NAMALWA (cell line): ENCODE measurements around the gene TNFAIP8L1.

Source experiments
- DNase-seq: peaks from one replicate; pipeline ENCODE4 v3.0.0-alpha.2; 2015; ENCODE audit warnings: low spot score

TNFAIP8L1 gene

DNA sequence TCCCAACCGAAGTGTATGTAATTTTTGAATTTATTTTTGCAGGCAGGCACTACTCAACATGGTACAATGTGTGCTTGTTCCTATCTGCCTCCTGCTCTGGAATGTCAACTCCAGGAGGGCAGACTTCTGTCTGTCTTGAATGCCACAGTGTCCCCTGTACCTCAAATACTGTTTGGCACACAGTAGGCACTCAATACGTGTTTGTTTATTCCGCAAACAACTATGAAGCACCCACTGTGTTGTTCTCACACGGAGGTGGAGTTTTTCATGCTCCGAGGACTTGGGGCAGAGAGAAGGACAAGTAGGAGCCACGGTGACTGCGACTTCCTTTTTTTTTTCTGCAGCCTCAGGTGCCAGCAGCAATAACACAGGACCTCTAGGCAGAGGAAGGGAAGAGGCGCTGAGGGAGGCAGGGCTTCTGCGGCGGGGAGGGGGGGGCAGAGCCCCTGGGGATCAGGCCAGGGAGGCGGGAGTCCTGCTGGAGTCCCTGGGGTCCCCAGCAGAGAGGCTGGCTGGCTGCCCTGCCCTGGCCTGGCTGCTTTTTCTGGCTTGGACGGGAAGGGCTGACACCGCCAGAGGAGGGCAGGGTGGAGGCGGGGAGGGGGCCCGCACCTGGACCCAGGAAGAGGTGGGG is 29.3 kb upstream of the TNFAIP8L1 start:
- DNase-seq, result peak; percentile 55

DNA sequence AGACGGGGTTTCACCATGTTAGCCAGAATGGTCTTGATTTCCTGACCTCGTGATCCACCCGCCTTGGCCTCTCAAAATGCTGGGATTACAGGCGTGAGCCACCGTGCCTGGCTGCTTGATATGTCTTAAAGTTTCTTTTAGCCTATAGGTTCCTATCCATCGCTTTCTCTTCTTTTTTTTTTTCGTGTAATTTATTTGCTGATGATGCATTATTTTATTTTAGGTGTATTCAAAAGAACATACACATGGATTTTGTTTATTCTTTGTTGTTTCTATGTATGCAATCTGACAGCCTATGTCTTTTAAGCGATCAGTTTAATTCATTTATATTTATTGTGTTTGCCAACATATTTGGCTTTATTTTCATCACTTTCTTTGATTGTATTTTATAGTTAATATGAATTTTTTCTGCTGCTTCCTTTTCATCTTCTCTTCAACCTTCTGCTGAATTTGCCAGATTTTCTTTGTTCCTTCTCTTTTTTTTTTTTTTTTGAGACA is 26.0 kb upstream of the TNFAIP8L1 start:
- DNase-seq, result no peak

DNA sequence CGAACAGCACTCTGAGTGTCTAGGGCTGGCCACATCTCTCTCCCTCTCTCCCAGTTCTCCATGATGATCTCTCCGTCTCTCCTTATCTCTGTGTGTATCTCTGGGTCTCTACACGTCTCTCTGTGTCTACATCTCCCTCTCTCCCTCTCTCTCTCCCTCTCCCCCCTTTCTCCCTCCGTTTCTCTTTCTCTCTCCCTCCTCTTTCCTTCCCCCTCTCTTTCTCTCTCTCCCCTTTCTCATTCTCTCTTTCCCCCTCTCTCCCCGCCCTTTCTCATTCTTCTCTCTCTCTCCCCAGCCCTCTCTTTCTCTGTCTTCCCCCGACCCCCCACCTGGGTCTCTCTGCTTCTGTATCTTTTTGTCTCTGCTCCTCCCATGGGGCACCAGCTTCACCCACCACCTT is 21.3 kb upstream of the TNFAIP8L1 start:
- no peak for DNase-seq

DNA sequence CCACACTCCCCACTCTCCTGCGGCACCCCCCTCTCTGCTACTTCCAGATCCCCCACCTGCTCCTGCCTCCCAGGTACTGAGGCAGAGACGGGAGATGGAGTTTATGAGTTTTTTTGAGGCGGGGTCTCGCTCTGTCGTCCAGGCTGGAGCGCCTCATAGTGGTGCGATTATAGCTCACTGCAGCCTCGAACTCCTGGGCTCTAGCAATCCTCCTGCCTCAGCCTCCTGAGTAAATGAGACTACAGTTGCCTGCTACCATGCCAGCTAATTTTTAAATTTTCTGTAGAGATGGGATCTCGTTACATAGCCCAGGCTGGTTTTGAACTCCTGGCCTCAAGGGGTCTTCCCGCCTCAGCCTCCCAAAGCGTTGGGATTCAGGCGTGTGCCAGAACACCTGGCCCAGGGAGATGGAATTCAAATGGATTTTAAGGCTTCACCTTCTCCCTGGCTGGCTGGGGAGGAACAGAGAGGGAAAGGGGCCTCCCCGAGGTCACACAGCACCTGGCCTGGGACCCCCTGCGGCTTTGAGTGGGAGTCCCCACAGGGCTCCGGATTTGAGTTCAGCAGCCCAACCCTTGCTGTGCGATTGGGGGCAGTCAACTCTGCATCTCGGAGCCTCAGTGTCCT is 19.5 kb upstream of the TNFAIP8L1 start:
- no peak for DNase-seq

DNA sequence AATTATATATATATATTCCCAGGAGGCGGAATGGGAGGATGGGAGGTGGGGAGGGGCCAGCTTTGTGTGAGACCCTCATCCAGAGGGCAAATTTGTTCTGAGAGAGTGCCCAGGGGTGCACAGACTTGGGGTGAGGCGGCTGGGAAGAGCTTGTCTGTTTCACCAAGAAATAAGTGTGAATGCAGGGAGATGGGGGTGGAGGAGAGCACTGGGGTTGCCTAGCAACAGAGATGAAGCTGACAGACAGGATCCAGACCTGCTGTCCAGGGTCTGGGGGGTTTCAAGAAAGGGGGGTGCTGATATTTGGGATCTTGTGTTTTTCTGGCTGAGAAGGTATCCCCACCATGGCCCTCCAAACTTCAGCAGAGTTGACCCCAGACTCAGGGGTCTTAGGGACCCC is 18.6 kb upstream of the TNFAIP8L1 start:
- no peak for DNase-seq

DNA sequence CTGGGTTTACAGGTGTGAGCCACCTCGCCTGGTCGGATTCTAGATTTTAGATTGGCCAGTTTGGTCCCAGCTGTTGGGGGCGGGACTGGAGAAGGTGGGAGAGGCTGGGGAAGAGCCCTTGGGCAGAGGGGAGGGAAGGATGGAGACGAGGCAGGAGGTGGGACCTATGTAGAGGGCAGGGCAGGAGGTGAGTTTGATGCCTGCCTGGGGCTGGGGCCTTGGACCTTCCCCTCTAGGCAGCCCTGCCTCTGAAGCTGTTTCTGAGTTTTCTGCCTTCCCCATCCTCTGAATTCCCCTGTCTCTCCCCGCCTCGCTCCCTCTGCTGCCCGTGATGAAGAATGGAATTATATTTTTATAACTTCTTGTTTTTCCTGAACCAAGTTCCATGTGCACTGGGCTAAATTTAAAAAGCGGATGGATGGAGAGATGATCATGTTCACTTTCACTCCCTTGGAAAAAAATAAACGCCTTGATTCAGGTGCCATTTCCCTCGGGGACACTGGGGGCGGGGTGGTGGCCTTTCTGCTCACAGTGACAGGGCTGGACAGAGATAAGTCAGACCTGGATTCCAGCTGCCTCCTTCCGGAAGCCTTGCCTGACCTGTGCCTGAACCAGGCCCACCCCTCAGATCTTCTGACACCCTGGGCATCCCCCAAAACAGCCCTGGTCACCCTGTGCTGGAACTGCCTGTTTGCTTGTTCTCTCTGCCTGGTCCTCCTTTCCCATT is 16.5 kb upstream of the TNFAIP8L1 start:
- DNase-seq, result no peak

DNA sequence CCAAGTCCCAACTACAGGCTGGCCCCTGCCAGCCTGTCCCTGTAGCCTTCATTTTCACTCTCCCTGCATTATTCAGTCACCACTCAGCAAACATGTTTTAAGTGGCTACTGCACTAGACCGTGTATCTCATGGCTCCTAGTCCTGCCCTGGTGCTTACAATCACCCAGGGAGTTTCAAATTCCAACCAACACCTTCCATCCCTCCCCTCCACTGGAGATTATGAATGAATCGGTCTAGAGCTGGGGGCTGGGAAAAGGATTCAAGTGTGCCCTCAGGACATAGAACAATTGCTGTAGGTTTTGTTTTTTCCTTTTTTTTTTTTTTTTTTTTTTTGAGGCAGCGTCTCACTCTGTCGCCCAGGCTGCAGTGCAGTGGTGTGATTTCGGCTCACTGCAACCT is 15.0 kb upstream of the TNFAIP8L1 start:
- no peak for DNase-seq

DNA sequence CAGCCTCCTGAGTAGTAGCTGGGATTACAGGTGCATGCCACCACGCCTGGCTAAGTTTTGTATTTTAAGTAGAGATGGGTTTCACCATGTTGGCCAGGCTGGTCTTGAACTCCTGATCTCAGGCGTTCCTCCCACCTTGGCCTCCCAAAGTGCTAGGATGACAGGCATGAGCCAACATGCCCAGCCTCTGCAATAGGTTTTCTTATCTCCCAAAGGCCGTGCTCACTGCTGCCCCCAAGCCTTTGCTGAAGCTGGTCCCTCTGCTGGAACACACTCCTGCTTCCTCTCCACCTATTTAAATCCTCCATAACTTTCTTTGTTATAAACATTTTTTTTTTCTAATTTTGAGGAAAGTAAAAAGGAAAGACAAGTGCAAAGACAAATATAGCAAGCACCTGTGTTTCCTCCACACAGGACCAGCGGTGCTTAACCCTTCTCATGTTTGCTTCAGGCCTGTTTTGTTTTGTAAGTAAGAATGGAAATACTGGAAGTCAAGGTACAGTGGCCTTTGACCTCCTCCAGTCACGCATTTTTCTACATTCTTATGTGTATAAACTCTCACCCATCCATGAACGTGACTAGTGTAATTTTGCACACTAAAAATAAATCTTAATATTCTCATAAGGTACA is 14.5 kb upstream of the TNFAIP8L1 start:
- no peak for DNase-seq

DNA sequence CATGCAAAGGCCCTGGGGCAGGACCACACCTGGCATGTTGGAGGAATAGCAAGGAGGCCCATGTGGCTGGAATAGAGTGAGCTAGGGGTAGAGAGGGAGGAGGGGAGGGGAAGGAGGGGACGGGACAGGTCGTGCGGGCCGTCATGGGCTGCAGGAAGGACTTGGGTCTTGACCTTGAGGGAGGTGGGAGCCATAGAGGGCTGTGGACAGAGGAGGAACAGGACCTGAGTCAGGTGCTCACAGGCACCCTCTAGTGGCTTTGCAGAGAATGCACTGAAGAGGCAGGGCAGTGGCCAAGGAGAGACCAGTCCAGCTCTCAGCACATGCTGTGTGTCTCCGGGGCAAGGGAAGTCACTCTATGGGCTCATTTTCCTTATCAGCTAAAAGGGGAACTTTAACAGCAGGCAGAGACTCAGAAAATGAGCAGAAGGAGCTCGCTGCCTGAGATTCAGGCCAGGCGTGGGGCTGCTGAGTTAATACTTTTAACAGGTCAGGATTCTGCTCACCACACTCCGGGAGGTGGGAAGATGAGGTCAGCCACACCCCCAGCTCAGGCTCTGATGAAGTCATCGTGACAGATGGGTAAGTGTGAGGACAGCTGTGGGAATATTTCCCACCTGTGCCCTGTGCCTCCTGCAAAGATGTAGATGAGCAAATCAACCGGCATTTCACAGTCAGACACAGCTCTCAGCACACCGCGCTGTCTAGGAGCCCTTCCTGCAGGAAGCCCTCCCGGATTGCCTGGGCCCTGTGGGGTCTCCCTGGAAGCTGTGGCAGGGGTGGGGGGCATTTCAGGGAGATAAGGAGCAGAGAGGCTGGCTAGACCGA is 6.0 kb upstream of the TNFAIP8L1 start:
- DNase-seq, result peak; percentile 72

DNA sequence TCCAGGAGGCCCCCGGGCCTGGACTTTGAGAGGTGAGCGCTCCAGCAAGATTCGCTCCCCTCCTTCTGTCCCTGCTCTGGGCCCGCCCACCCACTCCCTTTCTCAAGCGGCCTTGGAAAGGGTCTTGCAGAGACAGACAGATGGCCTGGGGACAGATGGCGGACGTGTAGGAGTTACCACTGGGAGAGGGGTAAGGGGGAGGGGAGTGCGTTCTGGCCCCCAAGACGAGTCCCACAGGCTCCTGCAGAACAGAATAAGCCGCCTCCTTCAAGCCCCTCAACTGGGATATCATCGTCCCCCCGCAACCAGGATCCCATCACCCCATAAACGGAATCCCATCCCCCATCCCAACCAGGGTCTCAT is 3.6 kb upstream of the TNFAIP8L1 start:
- no peak for DNase-seq

DNA sequence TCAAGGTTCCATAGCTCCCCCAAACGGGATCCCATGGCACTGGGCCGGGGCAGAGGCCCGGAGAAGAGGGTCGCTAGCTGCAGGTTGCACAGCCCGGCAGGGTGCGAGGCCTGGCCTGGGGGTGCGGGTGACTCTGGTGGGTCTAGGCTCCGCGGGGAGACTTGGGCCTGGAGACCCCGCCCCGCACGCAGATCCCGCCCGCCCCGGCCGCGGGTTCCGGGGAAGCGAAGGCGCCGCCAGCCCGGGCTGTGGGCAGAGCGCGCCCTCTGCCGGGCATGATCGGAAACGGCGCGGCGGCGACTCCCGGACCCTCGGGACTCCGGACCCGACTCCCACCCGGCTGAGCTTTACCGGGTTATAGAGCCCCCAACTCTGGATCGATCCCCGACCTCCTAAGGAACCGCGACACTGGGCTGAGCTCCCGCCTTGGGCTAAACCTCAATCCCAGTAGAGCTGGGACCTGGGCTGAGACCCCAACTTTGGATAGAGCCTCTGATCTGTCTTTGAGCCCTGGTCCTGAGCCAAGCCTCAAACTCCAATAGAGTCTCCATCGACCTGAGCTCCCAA is 3.1 kb upstream of the TNFAIP8L1 start:
- DNase-seq, result peak; percentile 76

DNA sequence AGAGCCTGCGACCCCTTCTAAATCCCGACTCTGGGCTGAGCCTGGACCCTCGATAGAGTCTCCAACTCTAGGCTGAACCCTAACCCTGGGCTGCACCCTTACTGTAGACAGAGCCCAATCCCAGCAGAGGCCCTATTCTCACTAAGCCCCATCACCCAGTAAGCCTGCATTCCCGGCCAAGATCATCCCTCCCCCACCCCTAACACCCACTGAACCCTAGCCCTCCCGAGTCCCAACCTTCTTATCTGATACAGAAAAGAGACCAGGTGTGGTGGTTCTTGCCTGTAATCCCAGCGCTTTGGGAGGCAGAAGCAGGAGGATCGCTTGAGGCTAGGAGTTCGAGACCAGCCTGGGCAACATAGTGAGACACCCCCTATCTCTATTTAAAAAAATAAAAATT is 2.6 kb upstream of the TNFAIP8L1 start:
- DNase-seq, result no peak

DNA sequence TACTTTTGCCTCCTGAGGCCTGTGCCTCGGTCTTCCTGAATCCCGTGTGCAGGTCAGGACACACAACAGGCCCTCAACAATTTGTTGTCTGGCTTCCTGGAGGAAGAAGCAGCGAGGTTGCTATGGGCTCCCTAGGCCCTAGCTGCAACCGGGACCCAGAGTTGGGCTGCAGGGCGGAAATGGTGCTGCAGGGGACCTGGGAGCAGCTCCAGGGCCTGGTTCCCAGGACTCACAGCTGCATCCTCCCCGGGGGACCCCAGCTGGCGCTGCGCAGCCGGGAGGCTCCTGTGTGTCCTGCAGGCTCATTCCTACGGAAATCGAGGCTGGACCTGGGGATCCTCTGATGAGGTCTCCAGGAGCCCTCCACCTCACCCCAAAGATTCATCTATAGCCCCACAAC is 999 bp upstream of the TNFAIP8L1 start:
- no peak for DNase-seq

DNA sequence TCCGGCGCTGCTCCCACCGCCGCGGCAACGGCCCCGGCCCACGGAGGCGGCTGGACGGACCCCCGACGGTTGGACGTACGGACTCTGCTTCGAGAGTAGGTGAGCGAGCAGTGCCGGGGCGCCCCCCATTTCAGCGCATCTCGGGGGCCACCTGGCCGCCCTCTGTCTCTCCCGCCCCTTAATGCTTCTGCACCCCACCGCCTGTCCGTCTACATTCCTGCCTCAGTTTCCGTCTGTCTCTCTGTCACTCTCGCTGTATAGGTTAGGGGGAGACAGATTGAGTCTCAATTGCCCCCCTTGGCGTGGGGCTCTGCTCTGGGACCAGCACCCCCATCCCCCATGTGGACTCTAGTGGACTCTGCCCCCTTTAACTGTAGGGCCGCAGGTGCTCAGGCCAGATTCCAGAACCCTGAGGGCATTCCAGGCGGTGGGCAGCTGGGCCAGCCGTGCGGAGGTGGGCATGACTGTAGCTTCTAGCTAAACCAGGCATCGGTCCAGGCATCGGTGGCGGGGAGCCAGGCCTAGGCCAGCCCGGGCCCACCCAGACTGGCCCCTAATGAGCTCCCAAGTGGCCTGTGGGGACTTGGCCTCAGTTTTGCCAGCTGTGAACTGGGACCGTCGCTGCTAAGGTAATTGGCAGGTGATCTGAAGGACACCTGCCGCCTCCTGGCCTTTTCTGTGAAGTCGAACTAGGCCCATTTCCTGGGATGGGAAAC is 373 bp downstream of the TNFAIP8L1 start:
- no peak for DNase-seq

DNA sequence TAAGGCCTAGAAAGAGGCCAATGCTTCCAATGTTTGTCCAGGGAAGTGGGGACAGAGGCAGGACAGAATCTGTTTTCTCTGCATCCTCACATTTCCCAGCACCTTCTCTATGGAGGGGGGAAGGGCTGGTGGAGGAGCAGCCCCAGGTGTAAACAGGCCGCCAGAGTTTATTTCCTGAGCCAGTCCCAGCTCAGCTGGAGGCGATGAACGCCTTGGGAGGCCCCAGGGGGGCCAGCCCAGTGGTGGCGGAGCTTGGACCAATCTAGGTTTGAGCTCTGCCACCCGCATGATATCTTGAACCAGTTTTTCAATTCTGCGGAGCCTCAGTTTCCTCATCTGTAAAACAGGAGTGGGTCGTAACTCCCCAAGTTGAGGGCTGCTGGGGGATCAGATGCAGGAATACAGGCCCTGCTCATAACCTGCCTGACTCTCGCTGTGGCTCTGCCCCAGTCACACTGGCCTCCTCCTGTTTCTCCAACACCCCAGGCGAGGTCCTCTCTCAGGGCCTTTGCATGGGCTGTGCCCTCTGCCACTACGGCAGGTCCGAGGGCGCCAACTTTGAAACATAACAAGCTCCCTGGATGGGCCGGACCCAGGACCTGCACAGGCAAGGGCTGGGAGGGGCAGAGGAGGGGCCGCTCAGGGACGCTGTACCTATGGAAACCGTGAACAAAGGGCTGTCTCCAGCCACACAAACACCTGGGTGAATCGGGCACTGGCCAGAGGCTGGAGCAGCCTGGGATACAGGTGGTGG is 1.1 kb downstream of the TNFAIP8L1 start:
- DNase-seq, result no peak

DNA sequence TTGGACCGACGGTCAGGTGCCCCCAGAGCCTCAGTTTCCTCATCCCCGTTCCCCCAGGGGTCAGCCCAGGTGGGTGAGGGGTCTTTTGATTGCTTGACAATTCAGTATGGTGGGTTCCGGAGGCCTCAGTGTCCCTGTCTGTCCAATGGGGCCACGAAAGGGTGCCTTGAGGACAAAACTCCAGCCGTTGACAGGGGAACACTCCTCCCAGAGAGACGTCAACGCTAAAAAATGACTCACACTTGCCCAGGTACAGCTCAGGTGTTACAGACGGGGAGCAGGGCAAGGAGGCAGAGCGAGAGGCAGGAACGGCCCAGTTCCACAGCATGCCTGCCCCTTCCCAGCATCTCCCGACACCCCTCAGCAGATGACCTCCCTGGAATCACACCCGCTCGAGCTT is 1.8 kb downstream of the TNFAIP8L1 start:
- no peak for DNase-seq

DNA sequence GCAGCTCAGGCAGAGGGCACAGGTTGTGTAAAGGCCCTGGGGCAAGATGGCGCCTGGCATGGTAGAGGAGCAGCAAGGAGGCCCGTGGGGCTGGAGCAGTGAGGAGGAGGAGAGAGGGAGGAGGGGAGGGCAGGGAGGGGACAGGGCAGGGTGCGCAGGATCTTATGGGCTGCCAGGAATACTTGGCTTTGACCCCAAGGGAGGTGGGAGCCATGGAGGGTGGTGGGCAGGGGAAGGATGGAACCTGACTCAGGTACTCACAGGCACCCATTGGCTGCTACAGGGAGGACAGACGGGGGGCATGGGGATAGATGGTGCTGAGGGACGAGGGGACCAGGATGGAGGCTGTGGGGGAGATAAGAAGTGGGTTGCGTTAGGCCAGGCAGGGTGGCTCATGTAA is 3.3 kb downstream of the TNFAIP8L1 start:
- no peak for DNase-seq

DNA sequence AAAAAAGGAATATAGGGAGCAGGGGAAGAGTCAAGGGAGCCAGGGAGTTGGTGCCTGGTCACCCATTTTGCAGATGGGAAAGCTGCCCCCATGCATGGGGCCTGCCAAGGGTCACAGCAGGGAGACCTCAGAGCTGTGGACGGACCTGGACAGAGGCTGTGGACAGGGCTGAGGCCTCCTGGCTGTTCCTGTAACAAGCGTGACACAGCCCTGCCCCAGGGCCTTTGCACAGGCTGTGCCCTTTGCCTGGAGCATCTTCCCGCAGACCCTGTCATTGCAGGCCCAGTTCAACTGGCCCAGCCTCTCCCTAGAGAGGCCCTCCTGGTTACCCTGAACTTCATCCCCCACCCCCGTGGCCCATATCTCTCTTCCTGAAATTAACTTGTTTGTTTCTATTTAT is 6.4 kb downstream of the TNFAIP8L1 start:
- DNase-seq, result no peak

DNA sequence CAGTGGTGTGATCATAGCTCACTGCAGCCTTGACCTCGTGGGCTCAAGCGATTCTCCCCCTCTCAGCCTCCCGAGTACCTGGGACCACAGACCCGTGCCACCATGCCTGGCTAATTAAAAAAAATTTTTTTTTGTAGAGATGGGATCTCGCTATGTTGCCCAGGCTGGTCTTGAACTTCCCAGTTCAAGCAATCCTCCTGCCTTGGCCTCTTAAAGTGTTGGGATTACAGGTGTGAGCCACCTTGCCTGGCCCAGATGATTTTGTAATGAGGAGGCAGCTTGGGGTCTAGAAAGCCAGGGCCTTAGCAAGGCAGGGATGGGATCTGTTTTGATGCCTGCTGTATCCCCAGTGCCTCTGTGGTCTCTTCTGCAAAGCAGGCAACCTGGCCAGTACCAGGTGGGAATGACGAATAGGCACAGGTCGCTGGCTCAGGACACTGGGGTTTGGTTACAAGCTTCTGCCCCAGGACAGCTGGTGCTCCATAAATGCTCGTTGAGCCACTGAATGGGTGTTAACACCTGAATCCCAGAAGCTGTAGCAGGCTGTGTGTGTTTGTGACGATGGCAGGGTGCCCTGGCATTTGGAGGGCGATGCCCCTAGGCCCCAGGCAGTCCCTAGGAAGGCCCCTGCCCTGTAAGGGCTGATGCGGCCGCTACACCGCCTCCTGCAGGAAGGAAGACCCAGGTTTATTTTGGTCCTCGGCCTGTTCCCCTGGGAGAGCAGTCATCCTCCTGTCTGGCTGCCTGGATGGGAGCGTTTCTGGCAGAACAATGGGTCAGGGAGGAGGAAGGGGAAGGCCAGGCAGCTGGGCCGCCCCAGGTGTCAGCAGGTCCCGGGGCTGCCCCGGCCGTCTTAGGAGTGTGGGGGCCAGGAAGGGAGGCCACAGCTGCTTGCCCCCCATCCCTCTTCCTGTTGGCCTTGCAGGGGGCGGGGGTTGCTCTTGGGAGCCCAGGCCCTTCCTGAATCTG is 8.6 kb downstream of the TNFAIP8L1 start:
- no peak for DNase-seq
